HepG2 (cell line): ENCODE data around the gene EVL. TPM values are rescaled to one million over a fixed set of nuclear protein-coding genes. Genes with fewer than 3 reads are reported as not detected.

Source experiments
- ATAC-seq: fragments of 200-7000 bp; cut with Tn5 transposase; 3 replicates; pipeline ENCODE4 v1.9.1; 2020; ENCODE audit warnings: mild to moderate bottlenecking, moderate library complexity
- BruUV-seq: library from RNA; stranded (reverse); fragments of 400-500 nt; replicated peaks from 2 replicates; lab custom pipeline; 2021; lab: Mats Ljungman, UMichigan
- CTCF ChIA-PET: fragments of 300-600 bp; formaldehyde crosslinking; extraction: SDS; loops from one replicate; lab custom pipeline; 2021; ENCODE audit warnings: low total read pairs, inconsistent platforms, low intra/inter-chr PET ratio; lab: Yijun Ruan, JAX
- POLR2A ChIA-PET: fragments of 350-600 bp; sonication (Branson Sonifier 250); formaldehyde crosslinking; loops from one replicate; lab custom pipeline; 2020; ENCODE audit warnings: antibody characterized with exemption, inconsistent platforms; lab: Yijun Ruan, JAX
- DNase-seq: peaks from one replicate; pipeline ENCODE4 v3.0.0-alpha.2; 2015; ENCODE audit warnings: low spot score
- FAIRE-seq: peaks from 3 replicates; lab custom pipeline; 2011; peaks lifted over from hg19 to GRCh38; lab: Jason Lieb, UNC
- H2AFZ ChIP-seq: one replicate; pipeline ENCODE4 v1.6.1; 2011; ENCODE audit warnings: low read length, inconsistent platforms
- H3K27ac ChIP-seq: fragments of 300-600 bp; 3 replicates; pipeline ENCODE4 v1.8.0; 2011; ENCODE audit warnings: mixed run types, mild to moderate bottlenecking, mixed read lengths, low read length, inconsistent platforms; ENCODE audit not compliant: insufficient read depth; ENCODE audit errors: extremely low read length
- H3K27me3 ChIP-seq, 2 experiments: fragments of 200-600 bp in 1 of 2; 2 replicates in 1 of 2; 3 replicates in 1 of 2; pipeline versions ENCODE4 v1.6.0 to v1.8.0; 2011; ENCODE audit warnings: low read length in 2 of 2, mild to moderate bottlenecking in 2 of 2, moderate library complexity in 2 of 2, inconsistent platforms in 1 of 2; ENCODE audit not compliant: insufficient read depth in 2 of 2, control insufficient read depth in 1 of 2
- H3K36me3 ChIP-seq, 2 experiments: fragments of 200-600 bp in 1 of 2; replicated peaks in 1 of 2; 2 replicates in 1 of 2; 3 replicates in 1 of 2; pipeline versions ENCODE4 v1.5.1 to v1.8.0; 2011; ENCODE audit warnings: low read length in 2 of 2, inconsistent platforms in 1 of 2; ENCODE audit not compliant: insufficient read depth in 2 of 2, control insufficient read depth in 1 of 2
- H3K4me1 ChIP-seq: 2 replicates; pipeline ENCODE4 v1.5.1; 2012; ENCODE audit warnings: low read length, inconsistent platforms; ENCODE audit not compliant: insufficient read depth
- H3K4me2 ChIP-seq: 2 replicates; pipeline ENCODE4 v1.6.0; 2011; ENCODE audit warnings: low read depth, low read length, inconsistent platforms
- H3K4me3 ChIP-seq, 3 experiments: fragments of 200-600 bp in 1 of 3; sonication (generic), shearing (Covaris generic) in 1 of 3; replicated peaks in 1 of 3; 2 replicates each; pipeline ENCODE4 v1.5.1; 2011 to 2016; ENCODE audit warnings: low read length in 3 of 3, inconsistent platforms in 2 of 3, low read depth in 2 of 3, mild to moderate bottlenecking in 2 of 3, control low read depth in 1 of 3, mixed read lengths in 1 of 3; ENCODE audit not compliant: insufficient read depth in 1 of 3
- H3K79me2 ChIP-seq: one replicate; pipeline ENCODE4 v1.6.1; 2011; ENCODE audit warnings: low read length, inconsistent platforms; ENCODE audit not compliant: insufficient read depth
- H3K9ac ChIP-seq: 2 replicates; pipeline ENCODE4 v1.6.0; 2011; ENCODE audit warnings: mild to moderate bottlenecking, low read depth, low read length, inconsistent platforms; ENCODE audit not compliant: insufficient read depth
- H3K9me3 ChIP-seq: 2 replicates; pipeline ENCODE4 v1.5.1; 2012; ENCODE audit warnings: mild to moderate bottlenecking, low read length
- H4K20me1 ChIP-seq: 2 replicates; pipeline ENCODE4 v1.6.0; 2011; ENCODE audit warnings: inconsistent platforms, mild to moderate bottlenecking, low read length, moderate library complexity; ENCODE audit not compliant: insufficient read depth
- ATF2 ChIP-seq: sonication (generic); formaldehyde crosslinking; IDR thresholded peaks from 2 replicates; pipeline ENCODE4 v1.4.0; 2020; ENCODE audit warnings: missing genetic modification reagents
- DDIT3 ChIP-seq: sonication (generic); formaldehyde crosslinking; IDR thresholded peaks from 2 replicates; pipeline ENCODE4 v1.4.0; 2020; ENCODE audit warnings: mild to moderate bottlenecking, missing genetic modification reagents
- GATAD1 ChIP-seq: IDR thresholded peaks from 2 replicates; pipeline ENCODE4 v1.6.1; 2016; ENCODE audit warnings: missing genetic modification reagents, missing compliant biosample characterization
- HBP1 ChIP-seq: IDR thresholded peaks from 2 replicates; pipeline ENCODE4 v1.6.1; 2016; ENCODE audit warnings: low read depth, control low read depth
- HNRNPK ChIP-seq: fragments of 200-400 bp; formaldehyde crosslinking; IDR thresholded peaks from 2 replicates; pipeline ENCODE4 v1.6.1; 2018; ENCODE audit warnings: low read length, low read depth, moderate library complexity, mild to moderate bottlenecking; ENCODE audit not compliant: poor library complexity, severe bottlenecking
- MTA1 ChIP-seq: sonication (generic); formaldehyde crosslinking; IDR thresholded peaks from 2 replicates; pipeline ENCODE4 v1.4.0; 2020; ENCODE audit warnings: missing genetic modification reagents, mild to moderate bottlenecking, borderline replicate concordance
- MXI1 ChIP-seq: IDR thresholded peaks from 3 replicates; pipeline ENCODE4 v1.6.1; 2012; ENCODE audit warnings: low read depth, low read length, inconsistent platforms, borderline replicate concordance
- RFXAP ChIP-seq: sonication (generic); formaldehyde crosslinking; IDR thresholded peaks from 2 replicates; pipeline ENCODE4 v1.4.0; 2020; ENCODE audit warnings: missing genetic modification reagents, borderline replicate concordance
- SMARCE1 ChIP-seq: fragments of 450-650 bp; IDR thresholded peaks from 2 replicates; pipeline ENCODE4 v1.6.1; 2017; ENCODE audit warnings: borderline replicate concordance
- THAP8 ChIP-seq: sonication (generic); formaldehyde crosslinking; IDR thresholded peaks from 2 replicates; pipeline ENCODE4 v1.5.1; 2020; ENCODE audit warnings: missing genetic modification reagents, mild to moderate bottlenecking, borderline replicate concordance
- ZNF101 ChIP-seq: sonication (generic); formaldehyde crosslinking; IDR thresholded peaks from 2 replicates; pipeline ENCODE4 v1.4.0; 2020; ENCODE audit warnings: mild to moderate bottlenecking, low read depth, missing genetic modification reagents, borderline replicate concordance
- ZNF446 ChIP-seq: sonication (generic); formaldehyde crosslinking; IDR thresholded peaks from 2 replicates; pipeline ENCODE4 v1.5.0; 2020; ENCODE audit warnings: mild to moderate bottlenecking, missing genetic modification reagents
- ZNF614 ChIP-seq: IDR thresholded peaks from 2 replicates; pipeline ENCODE4 v1.6.1; 2018; ENCODE audit warnings: missing biosample characterization, missing genetic modification reagents, inconsistent platforms, borderline replicate concordance
- ZNF710 ChIP-seq: sonication (generic); formaldehyde crosslinking; IDR thresholded peaks from 2 replicates; pipeline ENCODE4 v1.5.0; 2020; ENCODE audit warnings: mild to moderate bottlenecking, missing genetic modification reagents, borderline replicate concordance
- ZNF777 ChIP-seq: sonication (generic); formaldehyde crosslinking; IDR thresholded peaks from 2 replicates; pipeline ENCODE4 v1.4.0; 2020; ENCODE audit warnings: missing genetic modification reagents
- WGBS: methylation state at CpG from one replicate; pipeline ENCODE4 v1.1.6; 2017; ENCODE audit warnings: low lambda C conversion rate; 5-methylcytosine and 5-hydroxymethylcytosine counted together
- in situ Hi-C: cut with HindIII; loops from 2 replicates; pipeline ENCODE4 v1.10.0; 2017; ENCODE audit warnings: low pct_unique_long_range_greater_than_20kb; ENCODE audit not compliant: extremely low pct_ligation_motif_present
- intact Hi-C: fragments of 100-400 bp; cut with micrococcal nuclease; formaldehyde crosslinking; loops from one replicate; pipeline ENCODE4 v1.10.0; 2022; ENCODE audit not compliant: unreplicated experiment
- polyA plus RNA-seq, 8 experiments: library from polyadenylated mRNA; depleted of rRNA in 3 of 8; stranded (reverse) in 7 of 8; unstranded in 1 of 8; fragments of >200 nt; fragmentation: Illumina TruSeq in 4 of 8; extraction: Trizol in 4 of 8; gene quantifications; 2 replicates each; pipeline versions ENCODE4 v1.2.1 to v1.2.3, GENCODE V29; 2011 to 2016; ENCODE audit warnings: low read depth in 4 of 8, missing spikeins in 1 of 8, mixed read lengths in 1 of 8; ENCODE audit not compliant: insufficient read depth in 1 of 8
- total RNA-seq, 5 experiments: library from RNA; depleted of rRNA; stranded (reverse); fragments of >200 nt; fragmentation: Illumina TruSeq; extraction: Trizol; gene quantifications; 2 replicates each; pipeline ENCODE4 v1.2.3, GENCODE V29; 2016; ENCODE audit warnings: low read depth in 1 of 5

EVL gene
- total and polyA plus RNA-seq, 2 of the 13 experiments (the other 11 are each of a cell fraction or from before 2014, with no cell fraction given) = 15.1 to 31.2 TPM

GRCh38 chr14:100135784-100136183 is 70.6 kb downstream of the EVL start:
- Histone ChIP-seq H3K9ac (no peak overlapping the region), H3K4me3 (no peak overlapping the region), H3K79me2 (no peaks in the 10 kb centered on the region), H3K4me1 (peaks cover 29% of the 10 kb centered on the region), H2AFZ (no peak overlapping the region), H3K36me3 (peaks cover 6 to 10% of the 10 kb centered on the region in 2 experiments; a peak in 2 of 5 replicates), H3K27ac (no peak overlapping the region), H3K27me3 (no peaks in the 10 kb centered on the region), H3K9me3 (no peaks in the 10 kb centered on the region), H3K4me2 (no peak overlapping the region), H4K20me1 (no peaks in the 10 kb centered on the region)
- WGBS = 95% methylated on average over 4 of the region's 5 CpGs
- no peak for ATAC-seq
- no peak for DNase-seq
- intact Hi-C loops (no loop called here), in situ Hi-C loops (no loop called here)
- FAIRE-seq = no peak
- no TSS peak for BruUV-seq
- TF ChIP-seq HBP1 (CRISPR knock-in tag) (no peak), DDIT3 (CRISPR knock-in tag) (no peak), MTA1 (no peak), THAP8 (no peak), ZNF777 (no peak), HNRNPK (no peak), GATAD1 (CRISPR knock-in tag) (no peak), ZNF710 (CRISPR knock-in tag) (no peak), ZNF101 (CRISPR knock-in tag) (no peak), ZNF614 (CRISPR knock-in tag) (no peak), SMARCE1 (no peak), MXI1 (no peak), RFXAP (no peak), ATF2 (CRISPR knock-in tag) (no peak), ZNF446 (CRISPR knock-in tag) (no peak)
- POLR2A ChIA-PET = no interaction called here
- CTCF ChIA-PET = no interaction called here
